Measurements from ENCODE around the gene CAMKMT. TPM values are rescaled to one million over a fixed set of nuclear protein-coding genes. Genes with fewer than 3 reads are reported as not detected.

CAMKMT gene
- total and polyA plus RNA-seq, 9 of the 15 experiments (the other 6 are each of a cell fraction or from before 2014, with no cell fraction given), result 1.6 to 15.3 (median 7.4) TPM

DNA sequence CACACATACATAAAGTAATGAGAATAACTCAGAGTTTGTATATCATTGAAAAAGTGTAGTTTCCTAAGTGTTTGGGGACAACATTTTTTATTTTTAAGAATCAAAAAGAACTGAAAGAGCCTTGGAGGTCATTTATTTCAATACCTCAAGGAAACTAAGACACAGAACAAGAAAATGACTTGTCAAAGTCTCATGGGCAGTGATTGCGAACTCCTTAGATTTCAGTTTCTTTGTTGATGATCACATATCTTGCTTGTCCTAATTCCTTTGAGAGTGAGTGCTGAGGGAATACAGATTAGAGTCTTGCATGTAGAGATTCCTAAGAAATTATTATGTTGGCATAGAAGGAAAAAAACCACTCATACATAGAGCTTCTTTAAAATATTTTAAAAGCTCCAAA, 243.8 kb downstream of the CAMKMT start:
- FAIRE-seq (no peak), ATAC-seq (no peak)
- no TSS peak for BruUV-seq (replicated peaks)

More for the DNA sequence above, 243.8 kb downstream of the CAMKMT start:
- intact Hi-C loops (cut with micrococcal nuclease) (no loop called here), in situ Hi-C loops (cut with MboI) (no loop called here)
- POLR2A ChIA-PET, result no interaction called here
- Histone ChIP-seq H3K9me1 (ENCODE audit: control insufficient read depth, insufficient read depth, low read length) (no peaks in the 10 kb centered on the region), H3K27ac (ENCODE audit: extremely low read depth, low read depth, low read length) (no peak overlapping the region), H3K36me3 (ENCODE audit: control insufficient read depth, insufficient read depth, low read length) (no peaks in the 10 kb centered on the region), H3K4me3 (no peak overlapping the region), H3K9me3 (replicated peaks; ENCODE audit: control insufficient read depth, insufficient read depth, low read depth, low read length) (no peaks in the 10 kb centered on the region), H4K20me1 (replicated peaks; ENCODE audit: control insufficient read depth, insufficient read depth, low read length) (no peaks in the 10 kb centered on the region), H3K4me2 (ENCODE audit: insufficient read depth, low read length) (no peak overlapping the region), H3K79me2 (ENCODE audit: control insufficient read depth, insufficient read depth, low read length) (no peaks in the 10 kb centered on the region), H3K4me1 (replicated peaks in 1 of 2; ENCODE audit: control insufficient read depth in 2 of 2, insufficient read depth in 2 of 2, low read length in 2 of 2) (no peaks in the 10 kb centered on the region), H3K9ac (ENCODE audit: insufficient read depth in 1 of 2, low read depth in 2 of 2, low read length in 2 of 2) (no peak overlapping the region), H2AFZ (ENCODE audit: low read depth, low read length) (no peak overlapping the region), H3K27me3 (ENCODE audit: control insufficient read depth in 2 of 2, insufficient read depth in 2 of 2, low read length in 2 of 2) (no peaks in the 10 kb centered on the region)
- 0% methylated on average over 1 of the region's 1 CpG for WGBS (ENCODE audit: insufficient coverage, low coverage, missing lambda C conversion rate)
- CTCF ChIA-PET (ENCODE audit: low intra/inter-chr PET ratio), result no interaction called here
- TF ChIP-seq FUS (optimal IDR thresholded peaks at IDR 0.05; ENCODE audit: low read depth, low read length) (no peak), RBFOX2 (IDR thresholded peaks at IDR 0.05; ENCODE audit: low read depth, low read length) (no peak), DIDO1 (tag; IDR thresholded peaks at IDR 0.05; ENCODE audit: low read depth) (no peak), PRMT5 (CRISPR knock-in tag; IDR thresholded peaks at IDR 0.05) (no peak), U2AF2 (optimal IDR thresholded peaks at IDR 0.05; ENCODE audit: low read depth, low read length) (no peak), RFX5 (IDR thresholded peaks at IDR 0.05; ENCODE audit: low read depth, low read length) (no peak), FIP1L1 (IDR thresholded peaks at IDR 0.05; ENCODE audit: low read depth, low read length, poor library complexity, severe bottlenecking) (no peak), XRCC4 (IDR thresholded peaks at IDR 0.05; ENCODE audit: extremely low read depth, insufficient read depth, insufficient read length) (no peak), ZNF311 (CRISPR knock-in tag; IDR thresholded peaks at IDR 0.05) (no peak), MED1 (CRISPR knock-in tag; IDR thresholded peaks at IDR 0.05; ENCODE audit: borderline replicate concordance) (no peak), SREBF2 (CRISPR knock-in tag; IDR thresholded peaks at IDR 0.05) (no peak), ARID1B (IDR thresholded peaks at IDR 0.05) (no peak)
- TF ChIP-seq, protein P1, sequence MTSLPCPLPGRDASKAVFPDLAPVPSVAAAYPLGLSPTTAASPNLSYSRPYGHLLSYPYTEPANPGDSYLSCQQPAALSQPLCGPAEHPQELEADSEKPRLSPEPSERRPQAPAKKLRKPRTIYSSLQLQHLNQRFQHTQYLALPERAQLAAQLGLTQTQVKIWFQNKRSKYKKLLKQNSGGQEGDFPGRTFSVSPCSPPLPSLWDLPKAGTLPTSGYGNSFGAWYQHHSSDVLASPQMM (CRISPR knock-in tag; IDR thresholded peaks at IDR 0.05), result no peak
- TF ChIP-seq, protein P2, sequence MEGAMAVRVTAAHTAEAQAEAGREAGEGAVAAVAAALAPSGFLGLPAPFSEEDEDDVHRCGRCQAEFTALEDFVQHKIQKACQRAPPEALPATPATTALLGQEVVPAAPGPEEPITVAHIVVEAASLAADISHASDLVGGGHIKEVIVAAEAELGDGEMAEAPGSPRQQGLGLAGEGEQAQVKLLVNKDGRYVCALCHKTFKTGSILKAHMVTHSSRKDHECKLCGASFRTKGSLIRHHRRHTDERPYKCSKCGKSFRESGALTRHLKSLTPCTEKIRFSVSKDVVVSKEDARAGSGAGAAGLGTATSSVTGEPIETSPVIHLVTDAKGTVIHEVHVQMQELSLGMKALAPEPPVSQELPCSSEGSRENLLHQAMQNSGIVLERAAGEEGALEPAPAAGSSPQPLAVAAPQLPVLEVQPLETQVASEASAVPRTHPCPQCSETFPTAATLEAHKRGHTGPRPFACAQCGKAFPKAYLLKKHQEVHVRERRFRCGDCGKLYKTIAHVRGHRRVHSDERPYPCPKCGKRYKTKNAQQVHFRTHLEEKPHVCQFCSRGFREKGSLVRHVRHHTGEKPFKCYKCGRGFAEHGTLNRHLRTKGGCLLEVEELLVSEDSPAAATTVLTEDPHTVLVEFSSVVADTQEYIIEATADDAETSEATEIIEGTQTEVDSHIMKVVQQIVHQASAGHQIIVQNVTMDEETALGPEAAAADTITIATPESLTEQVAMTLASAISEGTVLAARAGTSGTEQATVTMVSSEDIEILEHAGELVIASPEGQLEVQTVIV (CRISPR knock-in tag; IDR thresholded peaks at IDR 0.05; ENCODE audit: borderline replicate concordance), result no peak
- TF ChIP-seq, protein P3, sequence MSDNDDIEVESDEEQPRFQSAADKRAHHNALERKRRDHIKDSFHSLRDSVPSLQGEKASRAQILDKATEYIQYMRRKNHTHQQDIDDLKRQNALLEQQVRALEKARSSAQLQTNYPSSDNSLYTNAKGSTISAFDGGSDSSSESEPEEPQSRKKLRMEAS (CRISPR knock-in tag; IDR thresholded peaks at IDR 0.05), result no peak
- TF ChIP-seq, protein P4, sequence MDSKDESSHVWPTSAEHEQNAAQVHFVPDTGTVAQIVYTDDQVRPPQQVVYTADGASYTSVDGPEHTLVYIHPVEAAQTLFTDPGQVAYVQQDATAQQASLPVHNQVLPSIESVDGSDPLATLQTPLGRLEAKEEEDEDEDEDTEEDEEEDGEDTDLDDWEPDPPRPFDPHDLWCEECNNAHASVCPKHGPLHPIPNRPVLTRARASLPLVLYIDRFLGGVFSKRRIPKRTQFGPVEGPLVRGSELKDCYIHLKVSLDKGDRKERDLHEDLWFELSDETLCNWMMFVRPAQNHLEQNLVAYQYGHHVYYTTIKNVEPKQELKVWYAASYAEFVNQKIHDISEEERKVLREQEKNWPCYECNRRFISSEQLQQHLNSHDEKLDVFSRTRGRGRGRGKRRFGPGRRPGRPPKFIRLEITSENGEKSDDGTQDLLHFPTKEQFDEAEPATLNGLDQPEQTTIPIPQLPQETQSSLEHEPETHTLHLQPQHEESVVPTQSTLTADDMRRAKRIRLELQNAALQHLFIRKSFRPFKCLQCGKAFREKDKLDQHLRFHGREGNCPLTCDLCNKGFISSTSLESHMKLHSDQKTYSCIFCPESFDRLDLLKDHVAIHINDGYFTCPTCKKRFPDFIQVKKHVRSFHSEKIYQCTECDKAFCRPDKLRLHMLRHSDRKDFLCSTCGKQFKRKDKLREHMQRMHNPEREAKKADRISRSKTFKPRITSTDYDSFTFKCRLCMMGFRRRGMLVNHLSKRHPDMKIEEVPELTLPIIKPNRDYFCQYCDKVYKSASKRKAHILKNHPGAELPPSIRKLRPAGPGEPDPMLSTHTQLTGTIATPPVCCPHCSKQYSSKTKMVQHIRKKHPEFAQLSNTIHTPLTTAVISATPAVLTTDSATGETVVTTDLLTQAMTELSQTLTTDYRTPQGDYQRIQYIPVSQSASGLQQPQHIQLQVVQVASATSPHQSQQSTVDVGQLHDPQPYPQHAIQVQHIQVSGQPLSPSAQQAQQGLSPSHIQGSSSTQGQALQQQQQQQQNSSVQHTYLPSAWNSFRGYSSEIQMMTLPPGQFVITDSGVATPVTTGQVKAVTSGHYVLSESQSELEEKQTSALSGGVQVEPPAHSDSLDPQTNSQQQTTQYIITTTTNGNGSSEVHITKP (IDR thresholded peaks at IDR 0.05; ENCODE audit: partially characterized antibody), result no peak
- DNase-seq (ENCODE audit: extremely low read depth in 1 of 4, low spot score in 3 of 4), result no peak
